CD8-positive, alpha-beta memory T cell (primary cell): ENCODE measurements around the gene TGM4. TPM values are rescaled to one million over a fixed set of nuclear protein-coding genes. Genes with fewer than 3 reads are reported as not detected.

Source experiments
- CTCF ChIA-PET: fragments of 350-600 bp; sonication (Branson Sonifier 250); formaldehyde crosslinking; loops from one replicate; lab custom pipeline; 2021; ENCODE audit warnings: antibody characterized with exemption; lab: Charles Lee
- POLR2A ChIA-PET: fragments of 350-600 bp; sonication (Branson Sonifier 250); formaldehyde crosslinking; loops from one replicate; lab custom pipeline; 2021; ENCODE audit warnings: antibody characterized with exemption; lab: Charles Lee
- DNase-seq, 5 donors: peaks; one replicate each; pipeline versions ENCODE4 v3.0.0 to v3.0.0-alpha.2; 2020 to 2022; ENCODE audit warnings: mixed read lengths in 1 of 5
- H3K27ac ChIP-seq: one replicate; pipeline ENCODE4 v1.7.0; 2013; ENCODE audit warnings: low read depth, mild to moderate bottlenecking, low read length, moderate library complexity
- H3K27me3 ChIP-seq: 2 replicates; pipeline ENCODE4 v1.7.0; 2013; ENCODE audit warnings: low read length, mild to moderate bottlenecking; ENCODE audit not compliant: insufficient read depth, poor library complexity, severe bottlenecking
- H3K36me3 ChIP-seq: 2 replicates; pipeline ENCODE4 v1.7.0; 2013; ENCODE audit warnings: mild to moderate bottlenecking, low read length, moderate library complexity; ENCODE audit not compliant: insufficient read depth
- H3K4me1 ChIP-seq: 2 replicates; pipeline ENCODE4 v1.7.0; 2013; ENCODE audit warnings: mild to moderate bottlenecking, low read length, moderate library complexity; ENCODE audit not compliant: insufficient read depth
- H3K4me3 ChIP-seq: 2 replicates; pipeline ENCODE4 v1.7.0; 2013; ENCODE audit warnings: mild to moderate bottlenecking, low read length
- H3K9me3 ChIP-seq: 2 replicates; pipeline ENCODE4 v1.7.0; 2013; ENCODE audit warnings: mild to moderate bottlenecking, low read length
- H3K27ac Mint-ChIP-seq, 8 donors: one replicate each; pipeline ENCODE4 v1.8.0; 2020 to 2021; ENCODE audit warnings: mixed read lengths in 8 of 8, mild to moderate bottlenecking in 6 of 8, inconsistent platforms in 3 of 8, moderate library complexity in 3 of 8
- H3K27me3 Mint-ChIP-seq, 2 donors: one replicate each; pipeline ENCODE4 v1.8.0; 2020 to 2021; ENCODE audit warnings: mixed read lengths in 2 of 2, mild to moderate bottlenecking in 1 of 2, moderate library complexity in 1 of 2
- H3K36me3 Mint-ChIP-seq, 3 donors: one replicate each; pipeline ENCODE4 v1.8.0; 2020 to 2021; ENCODE audit warnings: mixed read lengths in 3 of 3, inconsistent platforms in 1 of 3, mild to moderate bottlenecking in 1 of 3
- H3K4me1 Mint-ChIP-seq, 3 donors: one replicate each; pipeline ENCODE4 v1.8.0; 2020 to 2021; ENCODE audit warnings: mixed read lengths in 3 of 3, inconsistent platforms in 1 of 3, mild to moderate bottlenecking in 1 of 3
- H3K4me3 Mint-ChIP-seq, 7 donors: one replicate each; pipeline ENCODE4 v1.8.0; 2020 to 2021; ENCODE audit warnings: mixed read lengths in 7 of 7, mild to moderate bottlenecking in 6 of 7, moderate library complexity in 4 of 7, inconsistent platforms in 2 of 7
- H3K9me3 Mint-ChIP-seq, 5 donors: one replicate each; pipeline ENCODE4 v1.8.0; 2020 to 2022; ENCODE audit warnings: mixed read lengths in 5 of 5, mild to moderate bottlenecking in 3 of 5, moderate library complexity in 2 of 5, inconsistent platforms in 1 of 5
- polyA plus RNA-seq: library from polyadenylated mRNA; unstranded; fragments of 300-500 nt; fragmentation: Illumina TruSeq; gene quantifications from one replicate; pipeline ENCODE4 v1.2.3, GENCODE V29; 2021
- total RNA-seq, 2 experiments: library from RNA; stranded (reverse); gene quantifications; one replicate each; pipeline ENCODE4 v1.2.3, GENCODE V29; 2021

TGM4 gene
- total and polyA plus RNA-seq, 3 experiments from 2014 or later, result 0.43 TPM; not detected in 2

- Histone ChIP-seq H3K36me3 (peaks cover 14% of the 10 kb centered on the region), H3K27ac (no peak overlapping the region), H3K4me3 (no peak overlapping the region), H3K4me1 (peaks cover under 1% of the 10 kb centered on the region), H3K9me3 (no peaks in the 10 kb centered on the region), H3K27me3 (no peaks in the 10 kb centered on the region)
- Mint-ChIP-seq H3K4me3 (no peak overlapping the region), H3K4me1 (peaks cover 41 to 64% (median 63%) of the 10 kb centered on the region in 3 donors), H3K36me3 (peaks cover 0 to 29% (median 12%) of the 10 kb centered on the region in 3 donors), H3K9me3 (no peaks in the 10 kb centered on the region), H3K27ac (peak overlapping the region in 2 of 8 donors; percentile 43 to 87), H3K27me3 (peaks cover 0 to 2% of the 10 kb centered on the region in 2 donors)
- POLR2A ChIA-PET, result no interaction called here
- CTCF ChIA-PET, result no interaction called here
- no peak for DNase-seq
Measured at GRCh38 chr3:44961888-44962287, 87.5 kb downstream of the TGM4 start.

DNA sequence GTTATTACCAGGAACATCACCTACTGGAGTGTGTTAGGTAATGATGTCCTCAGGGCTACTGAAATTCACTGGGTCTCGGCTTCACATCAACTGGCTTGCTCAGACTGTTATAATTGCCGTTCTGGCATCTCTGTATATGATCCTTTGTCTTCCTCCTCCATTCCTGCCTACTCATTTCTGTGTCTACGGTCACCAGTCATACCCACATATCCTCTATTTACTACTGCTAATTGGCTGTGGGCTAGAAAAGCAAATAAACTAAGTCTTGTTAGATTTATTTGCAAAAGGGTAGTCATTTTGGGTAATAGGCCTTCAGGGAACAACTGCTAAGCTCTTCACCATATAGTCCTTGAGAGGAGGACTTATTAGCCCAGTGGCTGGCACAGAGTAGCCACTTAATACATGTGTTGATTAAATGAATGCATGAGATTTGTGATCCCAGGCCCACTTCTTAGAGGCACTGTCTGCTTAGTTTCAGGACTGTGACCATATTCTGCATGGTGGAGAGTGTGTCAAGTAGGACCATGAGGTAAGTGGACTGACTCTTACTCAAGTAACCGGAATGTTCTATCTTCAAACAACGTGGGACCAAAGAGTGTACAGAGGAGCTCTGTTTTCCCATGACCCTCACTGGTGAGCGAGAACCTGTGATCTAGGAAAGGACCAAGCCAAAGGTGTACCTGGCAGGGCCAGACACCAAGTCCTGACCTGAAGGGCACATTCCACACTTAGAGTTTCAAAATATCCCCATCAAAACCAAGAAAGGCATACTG is 88.4 kb downstream of the TGM4 start:
- Histone ChIP-seq H3K27ac (no peak overlapping the region), H3K36me3 (peaks cover 14% of the 10 kb centered on the region), H3K4me1 (peaks cover 8% of the 10 kb centered on the region), H3K4me3 (no peak overlapping the region), H3K27me3 (no peaks in the 10 kb centered on the region), H3K9me3 (no peaks in the 10 kb centered on the region)
- Mint-ChIP-seq H3K36me3 (peaks cover 0 to 20% (median 4%) of the 10 kb centered on the region in 3 donors), H3K9me3 (no peaks in the 10 kb centered on the region), H3K27ac (peak overlapping the region in 1 of 8 donors; percentile 41), H3K4me3 (no peak overlapping the region), H3K27me3 (peaks cover 0 to 2% of the 10 kb centered on the region in 2 donors), H3K4me1 (peaks cover 43 to 65% (median 63%) of the 10 kb centered on the region in 3 donors)
- ChIA-PET CTCF (no interaction called here), POLR2A (no interaction called here)
- no peak for DNase-seq

GRCh38 chr3:44963571-44964325 is 89.3 kb downstream of the TGM4 start:
- Mint-ChIP-seq H3K4me1 (peaks cover 52 to 72% (median 71%) of the 10 kb centered on the region in 3 donors), H3K27me3 (peaks cover 0 to 2% of the 10 kb centered on the region in 2 donors), H3K9me3 (no peaks in the 10 kb centered on the region), H3K36me3 (peaks cover 0 to 11% (median 3%) of the 10 kb centered on the region in 3 donors), H3K27ac (peak overlapping the region in 1 of 8 donors; percentile 80), H3K4me3 (peak overlapping the region in 1 of 7 donors; percentile 52)
- no peak overlapping the region for H3K27ac ChIP-seq
- no peak overlapping the region for H3K4me3 ChIP-seq
- no peaks in the 10 kb centered on the region for H3K27me3 ChIP-seq
- no peaks in the 10 kb centered on the region for H3K9me3 ChIP-seq
- H3K4me1 ChIP-seq, result peaks cover 12% of the 10 kb centered on the region
- no peak for DNase-seq
- ChIA-PET CTCF (no interaction called here), POLR2A (no interaction called here)
- H3K36me3 ChIP-seq, result peaks cover 8% of the 10 kb centered on the region

Other genes with a start within 250 kb of the TGM4 start
- gene ZNF197, start 249.6 kb upstream of the TGM4 start, total RNA-seq, result 10 to 100 TPM; 13.8 to 14.2 TPM
- gene ZNF197, start 249.6 kb upstream of the TGM4 start, polyA plus RNA-seq, result 5.7 TPM
- 1 to 10 TPM; 8.2 to 9.0 TPM for gene ZNF35, start 225.9 kb upstream of the TGM4 start, total RNA-seq
- 2.4 TPM for gene ZNF35, start 225.9 kb upstream of the TGM4 start, polyA plus RNA-seq
- 1 to 10 TPM; 1.6 to 1.7 TPM for gene ZNF502, start 161.9 kb upstream of the TGM4 start, total RNA-seq
- 4.1 TPM for gene ZNF502, start 161.9 kb upstream of the TGM4 start, polyA plus RNA-seq
- gene ZNF501, start 145.0 kb upstream of the TGM4 start, total RNA-seq, result 1 to 10 TPM; 4.9 to 6.0 TPM
- gene ZNF501, start 145.0 kb upstream of the TGM4 start, polyA plus RNA-seq, result 2.9 TPM
- 10 to 100 TPM; 38.9 to 41.7 TPM for gene KIAA1143, start 113.0 kb upstream of the TGM4 start, total RNA-seq
- gene KIAA1143, start 113.0 kb upstream of the TGM4 start, polyA plus RNA-seq, result 24.5 TPM
- 10 to 100 TPM; 21.7 to 23.6 TPM for gene KIF15, start 112.8 kb upstream of the TGM4 start, total RNA-seq
- gene KIF15, start 112.8 kb upstream of the TGM4 start, polyA plus RNA-seq, result 0.24 TPM
- 1 to 10 TPM; 8.2 to 9.1 TPM for gene TMEM42, start 12.7 kb upstream of the TGM4 start, total RNA-seq
- 35.9 TPM for gene TMEM42, start 12.7 kb upstream of the TGM4 start, polyA plus RNA-seq
- 10 to 100 TPM; 40.9 to 41.8 TPM for gene ZDHHC3, start 101.6 kb downstream of the TGM4 start, total RNA-seq
- 46.3 TPM for gene ZDHHC3, start 101.6 kb downstream of the TGM4 start, polyA plus RNA-seq
- gene EXOSC7, start 101.6 kb downstream of the TGM4 start, total RNA-seq, result 10 to 100 TPM; 86.4 to 89.6 TPM
- gene EXOSC7, start 101.6 kb downstream of the TGM4 start, polyA plus RNA-seq, result 42.1 TPM
- under 1 TPM in 1 of 2 experiments, not detected in 1; 0.24 TPM for gene CLEC3B, start 151.7 kb downstream of the TGM4 start, total RNA-seq
- not detected for gene CLEC3B, start 151.7 kb downstream of the TGM4 start, polyA plus RNA-seq